Measurements from ENCODE around the gene PACSIN1. TPM values are rescaled to one million over a fixed set of nuclear protein-coding genes. Genes with fewer than 3 reads are reported as not detected.

The PACSIN1 gene
- total RNA-seq, 2 experiments from 2014 or later: 19.3 to 88.4 TPM

Other genes with a start within 250 kb of the PACSIN1 start
- 435 and 463 TPM in 2 replicates for gene HMGA1, start 229.2 kb upstream of the PACSIN1 start, total RNA-seq (2014; rRNA removed; shearing (Covaris generic))
- gene HMGA1, start 229.2 kb upstream of the PACSIN1 start, total RNA-seq (2022): 736 and 764 TPM in 2 replicates
- gene SMIM29, start 217.1 kb upstream of the PACSIN1 start, total RNA-seq (2014; rRNA removed; shearing (Covaris generic)): 14.1 and 17.3 TPM in 2 replicates
- 21.3 and 21.5 TPM in 2 replicates for gene SMIM29, start 217.1 kb upstream of the PACSIN1 start, total RNA-seq (2022)
- 26.8 and 30.7 TPM in 2 replicates for gene NUDT3, start 73.4 kb upstream of the PACSIN1 start, total RNA-seq (2014; rRNA removed; shearing (Covaris generic))
- gene NUDT3, start 73.4 kb upstream of the PACSIN1 start, total RNA-seq (2022): 43.0 and 49.4 TPM in 2 replicates
- gene RPS10, start 40.0 kb upstream of the PACSIN1 start, total RNA-seq (2014; rRNA removed; shearing (Covaris generic)): 2,738 and 2,938 TPM in 2 replicates
- gene RPS10, start 40.0 kb upstream of the PACSIN1 start, total RNA-seq (2022): 1,615 and 1,714 TPM in 2 replicates
- 0.36 and 0.54 TPM in 2 replicates for gene SPDEF, start 90.3 kb downstream of the PACSIN1 start, total RNA-seq (2014; rRNA removed; shearing (Covaris generic))
- 0.34 and 0.52 TPM in 2 replicates for gene SPDEF, start 90.3 kb downstream of the PACSIN1 start, total RNA-seq (2022)
- 25.6 and 27.1 TPM in 2 replicates for gene ILRUN, start 230.7 kb downstream of the PACSIN1 start, total RNA-seq (2014; rRNA removed; shearing (Covaris generic))
- 77.6 and 82.7 TPM in 2 replicates for gene ILRUN, start 230.7 kb downstream of the PACSIN1 start, total RNA-seq (2022)

Measured in OCI-LY7 (cell line).